MCF 10A (cell line): ENCODE results near the gene NFIA. TPM values are rescaled to one million over a fixed set of nuclear protein-coding genes. Genes with fewer than 3 reads are reported as not detected.

Experiments
- BruUV-seq: library from RNA; stranded (reverse); fragments of 400-500 nt; replicated peaks from 2 replicates; lab custom pipeline; 2021; lab: Mats Ljungman, UMichigan
- CTCF ChIA-PET: fragments of 300-600 bp; sonication (Branson Sonifier 250); formaldehyde crosslinking; extraction: SDS; loops from one replicate; lab custom pipeline; 2021; ENCODE audit warnings: antibody characterized with exemption, inconsistent platforms; lab: Yijun Ruan, JAX
- POLR2A ChIA-PET: fragments of 300-600, 350-650 bp; sonication (Branson Sonifier 250); formaldehyde crosslinking; extraction: SDS; loops from one replicate; lab custom pipeline; 2020; ENCODE audit warnings: antibody characterized with exemption, inconsistent platforms; lab: Yijun Ruan, JAX
- DNase-seq: peaks from one replicate; pipeline ENCODE4 v3.0.0-alpha.2; 2018; ENCODE audit not compliant: unreplicated experiment
- H3K27ac Mint-ChIP-seq: one replicate; pipeline ENCODE4 v1.8.0; 2022; ENCODE audit warnings: mild to moderate bottlenecking, low read depth, mixed read lengths; ENCODE audit not compliant: unreplicated experiment
- H3K27me3 Mint-ChIP-seq: one replicate; pipeline ENCODE4 v1.8.0; 2022; ENCODE audit warnings: mixed read lengths; ENCODE audit not compliant: insufficient read depth, unreplicated experiment
- H3K36me3 Mint-ChIP-seq: one replicate; pipeline ENCODE4 v1.8.0; 2022; ENCODE audit warnings: mild to moderate bottlenecking, moderate library complexity, mixed read lengths; ENCODE audit not compliant: insufficient read depth, unreplicated experiment
- H3K4me1 Mint-ChIP-seq: one replicate; pipeline ENCODE4 v1.8.0; 2022; ENCODE audit warnings: mixed read lengths; ENCODE audit not compliant: insufficient read depth, unreplicated experiment
- H3K4me3 Mint-ChIP-seq: one replicate; pipeline ENCODE4 v1.8.0; 2022; ENCODE audit warnings: mild to moderate bottlenecking, moderate library complexity, mixed read lengths; ENCODE audit not compliant: unreplicated experiment
- H3K9me3 Mint-ChIP-seq: one replicate; pipeline ENCODE4 v1.8.0; 2022; ENCODE audit warnings: mixed read lengths; ENCODE audit not compliant: unreplicated experiment
- CTCF ChIP-seq: fragments of 200-600 bp; IDR thresholded peaks from one replicate; pipeline ENCODE4 v1.8.0; 2022; ENCODE audit warnings: antibody characterized with exemption, mild to moderate bottlenecking; ENCODE audit not compliant: unreplicated experiment
- intact Hi-C: fragments of 100-400 bp; cut with micrococcal nuclease; formaldehyde crosslinking; loops from 2 replicates; pipeline ENCODE4 v1.14.1; 2022
- total RNA-seq: library from RNA; stranded (reverse); gene quantifications from 2 replicates; pipeline ENCODE4 v1.2.3, GENCODE V29; 2022

The NFIA gene
- total RNA-seq, 1 experiment from 2014 or later, result 54.8 TPM

GRCh38 chr1:61160526-61160925, 78.2 kb downstream of the NFIA start:
- intact Hi-C loops, result no loop called here
- POLR2A ChIA-PET, result interaction anchor here (0.9 to 4.3 kb wide), 4 partner anchors 8 to 81 kb away, joined by 3 to 23 read pairs (median 4); no protein-coding TSS in a partner anchor
- H3K4me1 Mint-ChIP-seq, result peaks cover 8% of the 10 kb centered on the region
- TF ChIP-seq CTCF, result no peak
- H3K36me3 Mint-ChIP-seq, result no peaks in the 10 kb centered on the region
- no TSS peak for BruUV-seq
- no peak overlapping the region for H3K4me3 Mint-ChIP-seq
- CTCF ChIA-PET, result interaction anchor here (0.7 kb wide), 1 partner anchor 542 kb away, joined by 4 read pairs; no protein-coding TSS in a partner anchor
- no peak overlapping the region for H3K27ac Mint-ChIP-seq
- DNase-seq, result no peak
- H3K27me3 Mint-ChIP-seq, result no peaks in the 10 kb centered on the region
- H3K9me3 Mint-ChIP-seq, result no peaks in the 10 kb centered on the region

DNA sequence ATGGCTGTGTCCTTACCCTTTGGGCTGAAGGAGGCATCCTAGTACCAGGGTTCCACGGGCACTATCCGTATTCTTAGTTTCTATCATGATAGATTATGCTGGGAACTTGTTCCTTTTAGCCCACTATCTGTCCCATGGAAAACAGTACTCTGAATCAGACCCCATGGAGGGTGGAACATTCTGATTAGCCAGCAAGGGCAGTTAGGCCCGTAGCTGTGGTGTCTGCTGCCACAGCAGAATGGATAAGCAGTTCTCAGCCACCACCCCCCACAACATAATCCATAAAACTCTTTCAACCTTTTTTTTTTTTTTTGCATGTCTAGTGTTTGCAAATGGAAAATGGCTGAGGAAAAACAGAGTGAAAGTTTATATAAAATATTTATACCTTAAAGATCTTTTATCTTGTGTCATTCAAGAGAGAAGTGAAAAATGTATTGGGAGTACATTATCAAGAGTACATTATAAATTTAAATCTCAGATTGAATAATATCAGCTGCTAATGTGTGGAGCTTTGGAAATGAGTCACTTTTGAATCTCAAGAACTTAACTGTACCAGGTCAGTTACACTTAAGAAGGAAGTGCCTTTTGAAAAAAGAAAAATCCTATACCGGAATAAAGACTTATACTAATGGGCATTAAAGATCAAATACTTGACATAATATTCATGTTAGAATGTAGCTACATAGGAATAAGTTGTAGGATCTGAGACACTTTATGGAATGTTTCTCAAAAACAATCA, 80.3 kb downstream of the NFIA start:
- H3K4me3 Mint-ChIP-seq, result no peak overlapping the region
- ChIA-PET CTCF (interaction anchor here (0.6 kb wide), 2 partner anchors 121 to 632 kb away, joined by 3 read pairs; no protein-coding TSS in a partner anchor), POLR2A (interaction anchor here (0.6 to 1.6 kb wide), 4 partner anchors 22 to 175 kb away, joined by 3 to 4 read pairs (median 3); no protein-coding TSS in a partner anchor)
- no peak for TF ChIP-seq CTCF
- H3K27me3 Mint-ChIP-seq, result no peaks in the 10 kb centered on the region
- DNase-seq, result no peak
- no TSS peak for BruUV-seq
- no peaks in the 10 kb centered on the region for H3K4me1 Mint-ChIP-seq
- H3K36me3 Mint-ChIP-seq, result peaks cover 5% of the 10 kb centered on the region
- intact Hi-C loops, result no loop called here
- no peaks in the 10 kb centered on the region for H3K9me3 Mint-ChIP-seq
- H3K27ac Mint-ChIP-seq, result no peak overlapping the region

GRCh38 chr1:61163355-61163754, 81.0 kb downstream of the NFIA start:
- CTCF ChIA-PET, result interaction anchor here (0.6 kb wide), 2 partner anchors 122 to 138 kb away, joined by 3 read pairs; no protein-coding TSS in a partner anchor
- no peaks in the 10 kb centered on the region for H3K4me1 Mint-ChIP-seq
- no peak for DNase-seq
- intact Hi-C loops, result no loop called here
- H3K27ac Mint-ChIP-seq, result no peak overlapping the region
- no peak overlapping the region for H3K4me3 Mint-ChIP-seq
- H3K27me3 Mint-ChIP-seq, result no peaks in the 10 kb centered on the region
- TF ChIP-seq CTCF, result no peak
- H3K36me3 Mint-ChIP-seq, result peaks cover 5% of the 10 kb centered on the region
- POLR2A ChIA-PET, result interaction anchor here (1.3 to 1.6 kb wide), 2 partner anchors 91 to 175 kb away, joined by 3 to 4 read pairs; no protein-coding TSS in a partner anchor
- H3K9me3 Mint-ChIP-seq, result no peaks in the 10 kb centered on the region
- BruUV-seq, result no TSS peak

GRCh38 chr1:61165402-61165801, 83.0 kb downstream of the NFIA start:
- DNase-seq, result no peak
- Mint-ChIP-seq H3K27ac (no peak overlapping the region), H3K4me1 (peaks cover under 1% of the 10 kb centered on the region), H3K4me3 (no peak overlapping the region), H3K36me3 (peaks cover 5% of the 10 kb centered on the region), H3K9me3 (no peaks in the 10 kb centered on the region), H3K27me3 (no peaks in the 10 kb centered on the region)
- no TSS peak for BruUV-seq
- no peak for TF ChIP-seq CTCF
- CTCF ChIA-PET, result interaction anchor here (0.7 kb wide), 1 partner anchor 1194 kb away, joined by 3 read pairs; no protein-coding TSS in a partner anchor
- intact Hi-C loops, result no loop called here
- POLR2A ChIA-PET, result interaction anchor here (0.9 to 1.9 kb wide), 5 partner anchors 16 to 88 kb away, joined by 3 to 6 read pairs (median 4); no protein-coding TSS in a partner anchor
